Spleen (tissue), 13 donors: ENCODE measurements around the gene CTNS. TPM values are rescaled to one million over a fixed set of nuclear protein-coding genes. Genes with fewer than 3 reads are reported as not detected.

Source experiments
- DNase-seq: peaks from one replicate; pipeline ENCODE4 v3.0.0-alpha.2; 2020
- H3K27ac ChIP-seq, 8 donors: fragments of 200-600 bp; sonication (generic) in 7 of 8; 1 replicate in 4 of 8; 2 replicates in 4 of 8; pipeline versions ENCODE4 v1.5.0 to v1.8.0; 2016 to 2021; ENCODE audit warnings: inconsistent platforms in 4 of 8, mild to moderate bottlenecking in 4 of 8, moderate library complexity in 1 of 8
- H3K27me3 ChIP-seq, 7 donors: fragments of 200-600 bp; sonication (generic) in 6 of 7; replicated peaks in 1 of 7; 1 replicate in 4 of 7; 2 replicates in 3 of 7; pipeline versions ENCODE4 v1.5.0 to v1.8.0; 2016 to 2021; ENCODE audit warnings: inconsistent platforms in 3 of 7, mild to moderate bottlenecking in 1 of 7
- H3K36me3 ChIP-seq, 6 donors: fragments of 200-600 bp; sonication (generic) in 5 of 6; 1 replicate in 4 of 6; 2 replicates in 2 of 6; pipeline versions ENCODE4 v1.5.0 to v1.8.0; 2016 to 2021; ENCODE audit warnings: inconsistent platforms in 2 of 6
- H3K4me1 ChIP-seq, 6 donors: fragments of 200-600 bp; sonication (generic) in 5 of 6; 1 replicate in 3 of 6; 2 replicates in 3 of 6; pipeline versions ENCODE4 v1.5.0 to v1.8.0; 2016 to 2021; ENCODE audit warnings: inconsistent platforms in 3 of 6
- H3K4me3 ChIP-seq, 8 donors: fragments of 200-600 bp; sonication (generic) in 7 of 8; 1 replicate in 4 of 8; 2 replicates in 4 of 8; pipeline versions ENCODE4 v1.5.0 to v1.8.0; 2016 to 2021; ENCODE audit warnings: inconsistent platforms in 4 of 8, mild to moderate bottlenecking in 4 of 8, moderate library complexity in 2 of 8
- H3K9me3 ChIP-seq, 8 donors: fragments of 200-600 bp; sonication (generic) in 7 of 8; 1 replicate in 4 of 8; 2 replicates in 4 of 8; pipeline versions ENCODE4 v1.5.0 to v1.8.0; 2016 to 2021; ENCODE audit warnings: inconsistent platforms in 4 of 8
- POLR2A ChIP-seq, 3 donors: fragments of 450-650 bp; IDR thresholded peaks; one replicate each; pipeline ENCODE4 v1.5.1; 2017; ENCODE audit warnings: antibody characterized with exemption in 3 of 3, mild to moderate bottlenecking in 1 of 3
- POLR2AphosphoS5 ChIP-seq, 3 donors: sonication (generic); formaldehyde crosslinking; IDR thresholded peaks; one replicate each; pipeline ENCODE4 v1.5.1; 2017; ENCODE audit warnings: antibody characterized with exemption in 3 of 3
- WGBS, 5 donors: extraction: QIAGEN DNeasy Blood & Tissue Kit in 3 of 5; methylation state at CpG; one replicate each; pipeline versions ENCODE4 v1.1.5 to v1.1.7; 2013 to 2018; 5-methylcytosine and 5-hydroxymethylcytosine counted together
- intact Hi-C: fragments of 100-400 bp; cut with DNase I; formaldehyde crosslinking; loops from one replicate; pipeline ENCODE4 v1.15.0; 2023; ENCODE audit warnings: low total_unique reads
- long read RNA-seq, 2 donors: transcript quantifications; one replicate each; lab custom pipeline, GENCODE V29; 2026
- polyA plus RNA-seq, 3 donors: library from polyadenylated mRNA; stranded (reverse); fragments of 200-250 nt; gene quantifications; one replicate each; pipeline ENCODE4 v1.2.1, GENCODE V29; 2013
- total RNA-seq, 7 donors: library from RNA; depleted of rRNA in 3 of 7; stranded (reverse); fragments of >200 nt in 3 of 7; fragmentation: NEBNext Ultra II Directional in 4 of 7; extraction: Animal tissue kit (Norgen Biotek cat#: 25700) in 4 of 7; gene quantifications; one replicate each; pipeline versions ENCODE4 v1.1.0 to v1.2.1, GENCODE V29; 2016 to 2021
- TF ChIP-seq, protein P1 (sequence below), 11 experiments: fragments of 200-600 bp in 7 of 11; fragments of 450-650 bp in 4 of 11; sonication (generic) in 4 of 11; IDR thresholded peaks in 8 of 11; conservative IDR thresholded peaks in 3 of 11; 1 replicate in 7 of 11; 2 replicates in 4 of 11; pipeline versions ENCODE4 v1.4.0 to v1.8.0; 2016 to 2021; ENCODE audit warnings: antibody characterized with exemption in 11 of 11, inconsistent platforms in 4 of 11, mild to moderate bottlenecking in 1 of 11
- donor health status: healthy with polysubstance abuse.
- donor health status: DM: no; HTN: no; CAD: no; lungs with moderate emphysema.
- donor health status: DM: no; HTN: no; CAD: no.
- donor health status: Bipolar disorder and iron deficiency.
- donor health status: healthy.
- donor health status: DM: no; HTN: no; CAD: no.
- donor health status: DM: yes; HTN: yes; CAD: no.

CTNS gene
- total RNA-seq (10 to 100 TPM; 11.8 to 42.5 (median 16.5) TPM), polyA plus RNA-seq (1 to 10 TPM; 5.7 to 8.9 (median 5.7) TPM)
- long read RNA-seq, donor 1, partial matches to known transcripts = 8 of 74 reads
- long read RNA-seq, donor 1, other reads (novel, unspliced or antisense) = 62 of 74 reads
- long read RNA-seq, donor 2, partial matches to known transcripts = 0 of 23 reads
- long read RNA-seq, donor 2, other reads (novel, unspliced or antisense) = 21 of 23 reads

GRCh38 chr17:3636154-3636907 lies at the start of gene CTNS, which contains the start of gene SHPK:
Gene CTNS, plus strand, starts transcription at chr17:3636760. Its CDS starts 3,447 bp downstream, at chr17:3640207.
Gene SHPK, minus strand, starts transcription at chr17:3636250. Its CDS starts 31 bp downstream, at chr17:3636219.
- H3K4me1 ChIP-seq = peaks cover 6 to 57% (median 34%) of the 10 kb centered on the region in 6 donors
- 0 to 1% (median 0%) methylated on average over 11 to 68 of the region's 68 CpGs for WGBS, 5 donors
- peaks cover 0 to 33% (median 2%) of the 10 kb centered on the region in 6 donors for H3K36me3 ChIP-seq
- no peaks in the 10 kb centered on the region for H3K27me3 ChIP-seq
- peak within 1 kb of the TSS; percentile 93 to 99 (median 98) for H3K27ac ChIP-seq
- TF ChIP-seq POLR2A (IDR thresholded peaks at IDR 0.05) = peak in 1 of 3 donors; percentile 13
- peak; percentile 83 to 85 (median 84) for TF ChIP-seq POLR2AphosphoS5 (IDR thresholded peaks at IDR 0.05)
- TF ChIP-seq, protein P1, sequence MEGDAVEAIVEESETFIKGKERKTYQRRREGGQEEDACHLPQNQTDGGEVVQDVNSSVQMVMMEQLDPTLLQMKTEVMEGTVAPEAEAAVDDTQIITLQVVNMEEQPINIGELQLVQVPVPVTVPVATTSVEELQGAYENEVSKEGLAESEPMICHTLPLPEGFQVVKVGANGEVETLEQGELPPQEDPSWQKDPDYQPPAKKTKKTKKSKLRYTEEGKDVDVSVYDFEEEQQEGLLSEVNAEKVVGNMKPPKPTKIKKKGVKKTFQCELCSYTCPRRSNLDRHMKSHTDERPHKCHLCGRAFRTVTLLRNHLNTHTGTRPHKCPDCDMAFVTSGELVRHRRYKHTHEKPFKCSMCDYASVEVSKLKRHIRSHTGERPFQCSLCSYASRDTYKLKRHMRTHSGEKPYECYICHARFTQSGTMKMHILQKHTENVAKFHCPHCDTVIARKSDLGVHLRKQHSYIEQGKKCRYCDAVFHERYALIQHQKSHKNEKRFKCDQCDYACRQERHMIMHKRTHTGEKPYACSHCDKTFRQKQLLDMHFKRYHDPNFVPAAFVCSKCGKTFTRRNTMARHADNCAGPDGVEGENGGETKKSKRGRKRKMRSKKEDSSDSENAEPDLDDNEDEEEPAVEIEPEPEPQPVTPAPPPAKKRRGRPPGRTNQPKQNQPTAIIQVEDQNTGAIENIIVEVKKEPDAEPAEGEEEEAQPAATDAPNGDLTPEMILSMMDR (IDR thresholded peaks at IDR 0.05 in 8 of 11, conservative IDR thresholded peaks at IDR 0.05 in 3 of 11) = peak in 2 of 11 experiments; percentile 9 to 23
- intact Hi-C loops = no loop called here
- no peaks in the 10 kb centered on the region for H3K9me3 ChIP-seq
- DNase-seq = peak; percentile 98
- H3K4me3 ChIP-seq = peak within 1 kb of the TSS; percentile 74 to 99 (median 97)

DNA sequence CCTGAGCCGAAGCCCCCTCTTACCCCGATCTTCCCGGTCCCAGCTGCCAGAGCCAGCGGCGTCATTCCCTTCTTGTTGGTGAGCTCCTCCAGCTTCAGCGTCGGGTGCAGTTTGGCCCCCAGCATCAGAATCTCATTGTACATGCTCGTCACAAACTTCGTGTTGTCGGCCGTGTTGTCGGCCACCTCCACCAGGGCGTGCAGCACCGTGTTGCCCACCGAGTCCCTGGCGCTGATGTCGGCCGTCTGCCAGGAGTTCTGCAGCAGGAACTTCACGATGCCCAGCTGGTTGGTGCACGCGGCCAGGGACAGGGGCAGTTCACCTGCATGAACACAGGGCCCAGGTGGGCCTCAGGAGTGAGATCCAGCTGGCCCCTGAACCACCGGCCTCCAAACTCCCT lies 46.8 kb upstream of the CTNS start:
- H3K36me3 ChIP-seq = peaks cover 0 to 79% (median 28%) of the 10 kb centered on the region in 6 donors
- no peak for DNase-seq
- H3K9me3 ChIP-seq = no peaks in the 10 kb centered on the region
- no peaks in the 10 kb centered on the region for H3K27me3 ChIP-seq
- WGBS, 5 donors = 92 to 99% (median 95%) methylated on average over 18 to 22 of the region's 22 CpGs
- no peak overlapping the region for H3K27ac ChIP-seq
- TF ChIP-seq, protein P1 (IDR thresholded peaks at IDR 0.05 in 8 of 11, conservative IDR thresholded peaks at IDR 0.05 in 3 of 11) = no peak
- TF ChIP-seq POLR2AphosphoS5 (IDR thresholded peaks at IDR 0.05) (no peak), POLR2A (IDR thresholded peaks at IDR 0.05) (no peak)
- H3K4me1 ChIP-seq = peaks cover 0 to 4% (median 0%) of the 10 kb centered on the region in 6 donors
- no peak overlapping the region for H3K4me3 ChIP-seq
- intact Hi-C loops = no loop called here

DNA sequence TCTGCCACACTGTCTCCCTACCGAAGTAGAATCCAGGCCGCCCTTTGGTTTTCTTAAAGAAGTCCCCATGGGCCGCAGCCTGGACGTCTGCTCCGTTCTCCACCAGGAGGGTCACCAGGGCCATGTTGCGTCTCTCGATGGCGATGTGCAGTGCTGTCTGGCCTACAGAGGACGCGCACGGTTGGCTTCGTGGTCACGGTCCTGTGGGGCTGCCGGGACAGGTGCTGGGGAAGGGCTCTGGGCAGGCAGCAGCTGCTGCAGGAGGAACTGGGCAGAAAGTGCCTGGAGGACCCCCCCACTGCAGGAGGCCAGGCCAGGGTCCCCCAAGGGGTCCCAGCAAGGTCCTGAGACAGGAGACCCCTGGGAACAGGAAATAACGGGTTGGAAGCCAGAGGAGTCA lies 46.3 kb upstream of the CTNS start:
- no peak for TF ChIP-seq POLR2AphosphoS5 (IDR thresholded peaks at IDR 0.05)
- TF ChIP-seq POLR2A (IDR thresholded peaks at IDR 0.05) = no peak
- TF ChIP-seq, protein P1 (IDR thresholded peaks at IDR 0.05 in 8 of 11, conservative IDR thresholded peaks at IDR 0.05 in 3 of 11) = no peak
- peaks cover 0 to 4% (median 0%) of the 10 kb centered on the region in 6 donors for H3K4me1 ChIP-seq
- WGBS, 5 donors = 56 to 84% (median 80%) methylated on average over 9 to 15 of the region's 15 CpGs
- intact Hi-C loops = no loop called here
- no peaks in the 10 kb centered on the region for H3K27me3 ChIP-seq
- peaks cover 0 to 78% (median 28%) of the 10 kb centered on the region in 6 donors for H3K36me3 ChIP-seq
- no peak for DNase-seq
- no peak overlapping the region for H3K27ac ChIP-seq
- no peaks in the 10 kb centered on the region for H3K9me3 ChIP-seq
- H3K4me3 ChIP-seq = no peak overlapping the region

DNA sequence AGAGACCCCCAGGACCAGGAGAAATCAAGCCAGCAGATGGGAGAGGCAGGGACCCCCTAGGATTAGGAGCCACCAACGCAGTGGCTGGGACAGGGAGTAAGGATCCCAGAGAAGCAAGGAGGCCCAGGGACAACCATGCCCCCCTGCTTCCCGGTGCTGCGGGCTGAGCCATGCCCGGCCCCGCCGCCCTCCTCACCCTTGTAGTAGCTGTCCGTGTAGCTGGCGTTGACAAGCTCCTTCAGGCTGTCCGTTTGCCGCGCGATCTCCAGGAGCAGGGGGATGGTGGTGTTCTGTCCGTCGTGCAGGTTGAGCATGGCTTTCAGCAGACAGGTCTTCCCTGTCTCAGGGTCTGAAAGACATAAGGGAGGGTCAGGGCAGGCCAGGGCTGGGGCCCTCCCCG lies 45.8 kb upstream of the CTNS start:
- no peaks in the 10 kb centered on the region for H3K9me3 ChIP-seq
- 94 to 97% (median 95%) methylated on average over 11 to 15 of the region's 15 CpGs for WGBS, 5 donors
- H3K4me3 ChIP-seq = no peak overlapping the region
- peaks cover 0 to 78% (median 25%) of the 10 kb centered on the region in 6 donors for H3K36me3 ChIP-seq
- DNase-seq = no peak
- H3K27ac ChIP-seq = no peak overlapping the region
- H3K4me1 ChIP-seq = peaks cover 0 to 4% (median 0%) of the 10 kb centered on the region in 6 donors
- H3K27me3 ChIP-seq = no peaks in the 10 kb centered on the region
- intact Hi-C loops = no loop called here
- TF ChIP-seq POLR2AphosphoS5 (IDR thresholded peaks at IDR 0.05) = peak in 1 of 3 donors; percentile 19
- no peak for TF ChIP-seq POLR2A (IDR thresholded peaks at IDR 0.05)
